Panc1 (cell line): Measurements from ENCODE around the gene ANGPTL7. TPM values are rescaled to one million over a fixed set of nuclear protein-coding genes. Genes with fewer than 3 reads are reported as not detected.

Experiments
- ATAC-seq: fragments of 200-7000 bp; cut with Tn5 transposase; 2 replicates; pipeline ENCODE4 v1.9.1; 2020; ENCODE audit warnings: mild to moderate bottlenecking, moderate library complexity
- BruUV-seq: library from RNA; stranded (reverse); fragments of 400-500 nt; replicated peaks from 2 replicates; lab custom pipeline; 2021; lab: Mats Ljungman, UMichigan
- CTCF ChIA-PET: fragments of 300-600 bp; sonication (Branson Sonifier 250); formaldehyde crosslinking; loops from one replicate; lab custom pipeline; 2022; ENCODE audit warnings: antibody characterized with exemption; lab: Charles Lee
- POLR2A ChIA-PET: fragments of 300-600 bp; sonication (Branson Sonifier 250); formaldehyde crosslinking; loops from one replicate; lab custom pipeline; 2022; ENCODE audit warnings: antibody characterized with exemption; lab: Charles Lee
- DNase-seq: peaks from one replicate; pipeline ENCODE4 v3.0.0-alpha.2; 2010; ENCODE audit warnings: low read depth, low spot score
- H3K27ac ChIP-seq: 2 replicates; pipeline ENCODE4 v1.5.1; 2011; ENCODE audit warnings: mild to moderate bottlenecking, low read length, inconsistent platforms
- H3K27me3 ChIP-seq: fragments of 200-500 bp; sonication (Bioruptor generic); 2 replicates; pipeline ENCODE4 v1.6.0; 2014; ENCODE audit warnings: low read length, inconsistent platforms; ENCODE audit not compliant: control insufficient read depth, insufficient read depth
- H3K36me3 ChIP-seq: fragments of 200-500 bp; sonication (Bioruptor generic); 2 replicates; pipeline ENCODE4 v1.5.1; 2014; ENCODE audit warnings: inconsistent platforms, mild to moderate bottlenecking, low read length, moderate library complexity; ENCODE audit not compliant: control insufficient read depth, insufficient read depth
- H3K4me1 ChIP-seq: 2 replicates; pipeline ENCODE4 v1.5.1; 2011; ENCODE audit warnings: inconsistent platforms, mild to moderate bottlenecking, low read length, moderate library complexity; ENCODE audit not compliant: control insufficient read depth, insufficient read depth
- H3K4me3 ChIP-seq, 2 experiments: 2 replicates each; pipeline ENCODE4 v1.5.1; 2011 to 2012; ENCODE audit warnings: low read depth in 2 of 2, low read length in 2 of 2, mild to moderate bottlenecking in 2 of 2, inconsistent platforms in 1 of 2, moderate library complexity in 1 of 2
- H3K9me3 ChIP-seq: fragments of 200-500 bp; sonication (Bioruptor generic); 2 replicates; pipeline ENCODE4 v1.5.1; 2014; ENCODE audit warnings: low read depth, mild to moderate bottlenecking, inconsistent platforms, low read length, moderate library complexity; ENCODE audit not compliant: control insufficient read depth, insufficient read depth
- POLR2AphosphoS5 ChIP-seq: IDR thresholded peaks from 2 replicates; pipeline ENCODE4 v1.6.1; 2012; ENCODE audit warnings: mild to moderate bottlenecking, low read depth, low read length, moderate library complexity
- SIN3A ChIP-seq: IDR thresholded peaks from 2 replicates; pipeline ENCODE4 v1.6.1; 2012; ENCODE audit warnings: low read depth, mild to moderate bottlenecking, low read length, moderate library complexity, borderline replicate concordance; ENCODE audit not compliant: insufficient read depth
- TCF7L2 ChIP-seq: IDR thresholded peaks from 2 replicates; pipeline ENCODE4 v1.6.1; 2011; ENCODE audit warnings: mild to moderate bottlenecking, low read depth, low read length, inconsistent platforms
- in situ Hi-C: cut with HindIII; loops from 2 replicates; pipeline ENCODE4 v1.10.0; 2016; ENCODE audit warnings: low sequenced_read_pairs, low pct_unique_long_range_greater_than_20kb
- intact Hi-C: fragments of 100-400 bp; cut with micrococcal nuclease; formaldehyde crosslinking; loops from one replicate; pipeline ENCODE4 v1.10.0; 2022; ENCODE audit not compliant: unreplicated experiment
- total RNA-seq: library from RNA; stranded (reverse); gene quantifications from one replicate; pipeline ENCODE4 v1.2.1, GENCODE V29; 2021; ENCODE audit not compliant: unreplicated experiment
- TF ChIP-seq, protein P1 (sequence below), 2 experiments: IDR thresholded peaks; 2 replicates each; pipeline ENCODE4 v1.6.1; 2011 to 2012; ENCODE audit warnings: low read depth in 2 of 2, control low read depth in 1 of 2, low read length in 1 of 2, mild to moderate bottlenecking in 1 of 2, moderate library complexity in 1 of 2; ENCODE audit not compliant: insufficient read depth in 1 of 2
- TF ChIP-seq, protein P2 (sequence below): fragments of 450-650 bp; IDR thresholded peaks from 2 replicates; pipeline ENCODE4 v1.5.1; 2017; ENCODE audit warnings: mild to moderate bottlenecking

The ANGPTL7 gene
- total RNA-seq, 1 experiment from 2014 or later = not detected

DNA sequence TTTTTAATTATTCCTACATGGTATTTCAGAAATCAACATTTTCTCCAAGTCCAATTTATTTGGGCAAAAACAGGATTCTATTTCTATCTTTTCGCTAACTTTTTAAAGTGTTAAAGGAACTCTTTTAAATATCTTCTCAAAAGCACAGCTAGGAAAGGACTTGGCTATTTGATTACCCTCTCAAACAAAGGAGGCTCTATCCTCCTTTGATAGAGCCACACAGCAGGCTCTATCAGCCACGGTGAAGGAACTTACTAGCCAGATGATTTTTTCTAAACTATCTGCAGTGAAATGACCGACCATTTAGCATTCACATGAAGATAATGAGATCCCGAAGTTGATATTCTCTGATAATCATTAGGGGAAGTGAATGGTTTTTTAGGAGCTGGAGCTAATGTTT, 9.1 kb downstream of the ANGPTL7 start:
- Histone ChIP-seq H3K4me1 (no peaks in the 10 kb centered on the region), H3K27ac (no peak overlapping the region), H3K36me3 (peaks cover 16% of the 10 kb centered on the region), H3K9me3 (no peaks in the 10 kb centered on the region), H3K27me3 (no peaks in the 10 kb centered on the region), H3K4me3 (no peak overlapping the region)
- intact Hi-C loops = no loop called here
- no TSS peak for BruUV-seq
- POLR2A ChIA-PET = interaction anchor here (0.7 kb wide), 1 partner anchor 307 kb away, joined by 3 read pairs; no protein-coding TSS in a partner anchor
- no peak for ATAC-seq
- in situ Hi-C loops = no loop called here
- TF ChIP-seq SIN3A (no peak), POLR2AphosphoS5 (no peak), TCF7L2 (no peak)
- TF ChIP-seq, protein P1, sequence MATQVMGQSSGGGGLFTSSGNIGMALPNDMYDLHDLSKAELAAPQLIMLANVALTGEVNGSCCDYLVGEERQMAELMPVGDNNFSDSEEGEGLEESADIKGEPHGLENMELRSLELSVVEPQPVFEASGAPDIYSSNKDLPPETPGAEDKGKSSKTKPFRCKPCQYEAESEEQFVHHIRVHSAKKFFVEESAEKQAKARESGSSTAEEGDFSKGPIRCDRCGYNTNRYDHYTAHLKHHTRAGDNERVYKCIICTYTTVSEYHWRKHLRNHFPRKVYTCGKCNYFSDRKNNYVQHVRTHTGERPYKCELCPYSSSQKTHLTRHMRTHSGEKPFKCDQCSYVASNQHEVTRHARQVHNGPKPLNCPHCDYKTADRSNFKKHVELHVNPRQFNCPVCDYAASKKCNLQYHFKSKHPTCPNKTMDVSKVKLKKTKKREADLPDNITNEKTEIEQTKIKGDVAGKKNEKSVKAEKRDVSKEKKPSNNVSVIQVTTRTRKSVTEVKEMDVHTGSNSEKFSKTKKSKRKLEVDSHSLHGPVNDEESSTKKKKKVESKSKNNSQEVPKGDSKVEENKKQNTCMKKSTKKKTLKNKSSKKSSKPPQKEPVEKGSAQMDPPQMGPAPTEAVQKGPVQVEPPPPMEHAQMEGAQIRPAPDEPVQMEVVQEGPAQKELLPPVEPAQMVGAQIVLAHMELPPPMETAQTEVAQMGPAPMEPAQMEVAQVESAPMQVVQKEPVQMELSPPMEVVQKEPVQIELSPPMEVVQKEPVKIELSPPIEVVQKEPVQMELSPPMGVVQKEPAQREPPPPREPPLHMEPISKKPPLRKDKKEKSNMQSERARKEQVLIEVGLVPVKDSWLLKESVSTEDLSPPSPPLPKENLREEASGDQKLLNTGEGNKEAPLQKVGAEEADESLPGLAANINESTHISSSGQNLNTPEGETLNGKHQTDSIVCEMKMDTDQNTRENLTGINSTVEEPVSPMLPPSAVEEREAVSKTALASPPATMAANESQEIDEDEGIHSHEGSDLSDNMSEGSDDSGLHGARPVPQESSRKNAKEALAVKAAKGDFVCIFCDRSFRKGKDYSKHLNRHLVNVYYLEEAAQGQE (IDR thresholded peaks at IDR 0.05; ENCODE audit: insufficient read depth in 1 of 2, low read depth in 2 of 2, low read length in 1 of 2) = no peak
- TF ChIP-seq, protein P2, sequence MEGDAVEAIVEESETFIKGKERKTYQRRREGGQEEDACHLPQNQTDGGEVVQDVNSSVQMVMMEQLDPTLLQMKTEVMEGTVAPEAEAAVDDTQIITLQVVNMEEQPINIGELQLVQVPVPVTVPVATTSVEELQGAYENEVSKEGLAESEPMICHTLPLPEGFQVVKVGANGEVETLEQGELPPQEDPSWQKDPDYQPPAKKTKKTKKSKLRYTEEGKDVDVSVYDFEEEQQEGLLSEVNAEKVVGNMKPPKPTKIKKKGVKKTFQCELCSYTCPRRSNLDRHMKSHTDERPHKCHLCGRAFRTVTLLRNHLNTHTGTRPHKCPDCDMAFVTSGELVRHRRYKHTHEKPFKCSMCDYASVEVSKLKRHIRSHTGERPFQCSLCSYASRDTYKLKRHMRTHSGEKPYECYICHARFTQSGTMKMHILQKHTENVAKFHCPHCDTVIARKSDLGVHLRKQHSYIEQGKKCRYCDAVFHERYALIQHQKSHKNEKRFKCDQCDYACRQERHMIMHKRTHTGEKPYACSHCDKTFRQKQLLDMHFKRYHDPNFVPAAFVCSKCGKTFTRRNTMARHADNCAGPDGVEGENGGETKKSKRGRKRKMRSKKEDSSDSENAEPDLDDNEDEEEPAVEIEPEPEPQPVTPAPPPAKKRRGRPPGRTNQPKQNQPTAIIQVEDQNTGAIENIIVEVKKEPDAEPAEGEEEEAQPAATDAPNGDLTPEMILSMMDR = no peak
- CTCF ChIA-PET = interaction anchor here (0.9 kb wide), 1 partner anchor 161 kb away, joined by 3 read pairs; no protein-coding TSS in a partner anchor
- DNase-seq = no peak

DNA sequence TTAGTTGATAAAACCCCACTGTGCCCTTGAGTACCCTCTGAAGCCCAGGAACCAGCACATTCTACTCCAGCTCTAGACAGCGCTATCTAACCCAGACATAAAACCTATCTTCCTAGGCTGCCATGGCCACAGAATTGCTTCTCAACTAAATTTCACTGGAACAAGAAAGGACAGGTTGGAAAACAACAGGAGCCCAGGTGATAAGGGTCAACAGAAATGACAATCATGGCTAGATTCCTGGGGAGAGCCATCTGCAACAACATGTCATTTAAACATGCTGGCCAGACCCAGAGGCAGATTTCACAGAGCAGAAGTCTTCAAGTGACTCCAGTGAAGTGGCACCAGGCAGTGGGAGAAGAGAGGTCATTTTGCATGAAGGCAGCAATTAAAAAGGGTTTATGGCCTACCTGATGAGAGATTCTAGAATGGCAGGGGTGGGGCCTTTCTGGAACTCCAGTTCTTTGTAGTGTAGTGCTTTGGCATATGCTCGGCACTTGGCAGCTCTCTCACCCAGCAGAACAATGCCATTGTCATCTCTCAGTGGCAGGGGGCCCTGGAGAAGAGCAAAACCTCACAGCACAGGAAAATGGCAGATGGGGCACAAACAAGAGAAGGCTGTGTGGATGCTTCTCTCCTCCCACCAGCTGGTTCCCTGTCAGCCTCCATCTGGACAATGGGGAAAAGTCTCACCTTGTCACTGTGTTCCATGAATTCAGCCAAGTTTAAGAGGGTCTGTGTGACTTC, 9.9 kb downstream of the ANGPTL7 start:
- ChIA-PET CTCF (no interaction called here), POLR2A (interaction anchor here (0.7 kb wide), 1 partner anchor 306 kb away, joined by 3 read pairs; no protein-coding TSS in a partner anchor)
- Histone ChIP-seq H3K27me3 (no peaks in the 10 kb centered on the region), H3K4me1 (no peaks in the 10 kb centered on the region), H3K9me3 (no peaks in the 10 kb centered on the region), H3K36me3 (peaks cover 19% of the 10 kb centered on the region), H3K4me3 (no peak overlapping the region), H3K27ac (no peak overlapping the region; the same call in 1 of the 2 replicates)
- DNase-seq (no peak), ATAC-seq (no peak)
- intact Hi-C loops (no loop called here), in situ Hi-C loops (no loop called here)
- TF ChIP-seq TCF7L2 (no peak), SIN3A (no peak), POLR2AphosphoS5 (no peak)
- TF ChIP-seq, protein P2 = no peak
- TF ChIP-seq, protein P1 (IDR thresholded peaks at IDR 0.05; ENCODE audit: insufficient read depth in 1 of 2, low read depth in 2 of 2, low read length in 1 of 2) = no peak
- BruUV-seq = no TSS peak
